Dermis microvascular lymphatic vessel endothelial cell (primary cell): ENCODE results near the gene ZNF880. TPM values are rescaled to one million over a fixed set of nuclear protein-coding genes. Genes with fewer than 3 reads are reported as not detected.

ENCODE experiments used
- total RNA-seq: library from RNA; depleted of rRNA; stranded (reverse); fragments of >200 nt; gene quantifications from 2 replicates; pipeline ENCODE4 v1.2.1, GENCODE V29; 2014

The ZNF880 gene
- total RNA-seq, 1 donor from 2014 or later: 19.0 TPM

Other genes with a start within 250 kb of the ZNF880 start
- gene ZNF616, start 230.0 kb upstream of the ZNF880 start, total RNA-seq: 5.4 and 7.7 TPM in 2 replicates
- gene ZNF836, start 198.3 kb upstream of the ZNF880 start, total RNA-seq: 7.5 and 7.8 TPM in 2 replicates
- 95.0 and 163 TPM in 2 replicates for gene PPP2R1A, start 179.9 kb upstream of the ZNF880 start, total RNA-seq
- gene ZNF766, start 100.3 kb upstream of the ZNF880 start, total RNA-seq: 5.4 and 10.4 TPM in 2 replicates
- gene ZNF480, start 72.8 kb upstream of the ZNF880 start, total RNA-seq: 3.2 and 5.2 TPM in 2 replicates
- gene ZNF610, start 33.7 kb upstream of the ZNF880 start, total RNA-seq: 1.7 and 2.0 TPM in 2 replicates
- 7.3 and 9.1 TPM in 2 replicates for gene ZNF528, start 27.9 kb downstream of the ZNF880 start, total RNA-seq
- not detected in 2 replicates for gene ZNF534, start 59.2 kb downstream of the ZNF880 start, total RNA-seq
- gene ZNF578, start 83.6 kb downstream of the ZNF880 start, total RNA-seq: 0.64 and 1.4 TPM in 2 replicates
- gene ZNF808, start 157.7 kb downstream of the ZNF880 start, total RNA-seq: 10.3 and 11.3 TPM in 2 replicates
- gene ZNF701, start 200.4 kb downstream of the ZNF880 start, total RNA-seq: 9.5 and 12.3 TPM in 2 replicates